ENCODE data around the gene SLC26A5.

DNA sequence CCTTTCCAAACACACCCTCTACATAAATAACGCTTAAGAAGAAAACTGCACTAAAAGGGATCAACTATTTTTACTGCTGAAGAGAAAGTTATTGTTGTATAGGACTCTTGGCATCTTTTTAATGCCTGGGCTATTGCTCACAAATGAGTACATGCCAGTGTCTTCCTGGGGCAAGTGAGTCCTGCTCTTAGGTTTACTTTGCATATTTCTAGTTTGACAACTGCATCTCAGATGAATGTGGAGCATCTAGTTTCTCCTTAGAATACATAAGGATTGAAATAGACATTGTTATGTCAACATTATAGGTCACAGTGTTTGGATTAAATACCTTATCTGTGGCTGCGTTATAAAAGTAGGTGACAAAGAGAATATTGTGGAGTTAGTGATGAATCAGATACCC is 54.0 kb downstream of the SLC26A5 start:
- TF ChIP-seq CEBPB (IDR thresholded peaks at IDR 0.05) = no peak
- no peak for TF ChIP-seq TEAD4 (IDR thresholded peaks at IDR 0.05)
- no peak for TF ChIP-seq EP300 (IDR thresholded peaks at IDR 0.05; ENCODE audit: borderline replicate concordance)
- TF ChIP-seq TCF12 (IDR thresholded peaks at IDR 0.05; ENCODE audit: low read depth) = no peak
- TF ChIP-seq, protein P1, sequence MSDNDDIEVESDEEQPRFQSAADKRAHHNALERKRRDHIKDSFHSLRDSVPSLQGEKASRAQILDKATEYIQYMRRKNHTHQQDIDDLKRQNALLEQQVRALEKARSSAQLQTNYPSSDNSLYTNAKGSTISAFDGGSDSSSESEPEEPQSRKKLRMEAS (IDR thresholded peaks at IDR 0.05) = no peak
- no peak for TF ChIP-seq TAF1 (IDR thresholded peaks at IDR 0.05; ENCODE audit: low read depth)
- TF ChIP-seq YY1 (IDR thresholded peaks at IDR 0.05; ENCODE audit: low read depth) = no peak
- TF ChIP-seq ZBTB7A (IDR thresholded peaks at IDR 0.05; ENCODE audit: low read depth) = no peak
- TF ChIP-seq FOXM1 (IDR thresholded peaks at IDR 0.05; ENCODE audit: borderline replicate concordance, low read depth) = no peak
- TF ChIP-seq CREB1 (IDR thresholded peaks at IDR 0.05; ENCODE audit: low read depth) = no peak
- no peak for TF ChIP-seq NFIC (IDR thresholded peaks at IDR 0.05)

Measured in Ishikawa (cell line).